HuH-7.5 (cell line): ENCODE measurements around the gene NRG3.
"Not testable (repeated sequence)": the region's sequence is repeated elsewhere in the genome, so short reads cannot be mapped to it uniquely, and the experiment has no call there.

Experiments used
- DNase-seq: peaks from one replicate; pipeline ENCODE4 v3.0.0; 2011; ENCODE audit warnings: low spot score

Gene NRG3

DNA sequence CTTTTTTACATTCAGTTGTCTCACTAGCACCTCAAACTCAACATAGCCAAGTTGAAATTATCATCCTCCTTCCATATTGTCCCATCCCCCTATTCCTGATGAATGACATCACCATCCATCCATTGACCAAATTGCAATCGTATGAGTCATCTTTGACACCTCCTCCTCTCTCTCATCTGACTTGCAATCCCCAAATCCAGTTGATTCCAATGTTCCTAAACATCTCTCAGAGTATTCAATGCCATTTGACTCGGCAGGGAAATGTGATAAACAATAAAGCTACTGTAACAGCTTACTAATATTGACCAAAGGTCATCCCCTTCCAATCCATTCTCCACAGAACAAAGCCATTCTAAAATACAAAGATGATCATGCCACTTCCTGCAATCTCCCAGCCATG lies 1047.8 kb downstream of the NRG3 start:
- no peak for DNase-seq

DNA sequence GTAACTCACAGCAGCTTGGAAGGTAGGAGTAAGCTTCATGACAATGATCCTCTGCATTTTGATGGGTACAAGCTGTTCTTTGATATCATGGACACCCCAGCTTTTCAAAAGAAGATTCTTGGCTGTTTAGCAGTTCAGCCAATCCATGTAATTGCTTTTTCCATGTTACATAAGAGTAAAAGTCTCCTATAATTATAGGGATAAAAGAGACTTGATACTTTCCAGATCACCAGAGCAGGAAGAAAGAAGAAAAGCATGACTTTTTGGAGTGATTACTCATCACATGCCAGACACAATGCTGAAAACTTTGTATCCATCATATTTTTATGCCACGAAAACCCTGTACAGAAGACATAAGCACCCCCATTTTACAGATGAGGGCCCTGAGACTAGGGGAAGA lies 1049.7 kb downstream of the NRG3 start:
- DNase-seq = no peak

DNA sequence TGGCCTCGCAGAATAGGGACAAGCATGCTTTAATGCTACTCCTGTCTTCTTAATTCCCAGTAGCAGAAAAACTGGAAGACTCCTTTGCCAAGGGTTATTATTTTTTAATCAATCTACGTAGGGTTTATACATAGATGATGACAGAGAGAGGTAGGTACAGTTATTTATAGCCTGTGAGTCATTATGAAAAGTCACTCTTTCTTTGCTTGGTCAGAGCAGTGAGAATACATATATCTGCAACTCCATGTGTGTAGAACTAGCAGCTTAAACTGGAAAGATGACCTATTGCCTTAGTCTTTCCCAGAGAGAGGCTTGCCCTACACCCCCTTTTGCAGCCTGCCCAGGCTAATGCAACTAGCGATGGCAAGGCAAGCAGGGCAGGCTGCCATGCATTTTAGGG lies 1050.6 kb downstream of the NRG3 start:
- DNase-seq = no peak

DNA sequence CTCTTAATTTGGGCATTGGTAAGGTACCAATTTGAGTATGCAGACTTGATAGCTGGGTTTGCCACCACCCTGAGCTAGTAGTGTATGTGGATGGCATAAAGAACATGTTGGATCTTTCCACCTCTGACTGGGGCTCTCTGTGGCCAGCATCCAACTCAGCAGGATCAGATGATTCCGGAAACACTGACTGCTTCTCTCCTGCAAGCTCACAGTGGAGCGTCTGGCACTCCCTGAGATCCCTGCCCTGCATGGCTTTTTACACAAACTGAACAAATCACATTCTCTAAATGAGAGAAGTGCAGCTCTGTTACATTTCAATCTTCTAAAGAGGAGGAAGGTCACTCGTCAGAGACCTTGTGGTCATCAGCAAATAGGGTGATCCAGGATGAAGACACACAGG lies 1057.5 kb downstream of the NRG3 start:
- DNase-seq = no peak

DNA sequence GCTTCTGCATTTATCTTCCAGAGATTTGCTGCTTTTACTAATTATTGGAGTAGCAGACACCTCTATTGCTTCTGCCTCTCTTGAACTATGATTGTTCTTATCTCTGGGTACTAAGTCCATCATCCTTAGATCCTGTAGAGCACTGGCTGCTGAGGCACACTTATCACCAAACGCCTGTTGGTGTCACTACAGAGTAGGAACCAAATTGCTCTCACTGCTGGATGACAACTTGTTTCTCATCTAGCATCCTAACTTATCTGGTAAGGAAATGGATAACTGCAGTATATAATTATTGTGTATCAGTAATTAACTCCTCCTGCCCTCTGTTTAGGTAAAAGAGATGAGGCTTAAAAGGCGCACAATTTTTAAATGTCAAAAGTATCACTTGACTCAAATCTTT lies 1059.4 kb downstream of the NRG3 start:
- DNase-seq = no peak

DNA sequence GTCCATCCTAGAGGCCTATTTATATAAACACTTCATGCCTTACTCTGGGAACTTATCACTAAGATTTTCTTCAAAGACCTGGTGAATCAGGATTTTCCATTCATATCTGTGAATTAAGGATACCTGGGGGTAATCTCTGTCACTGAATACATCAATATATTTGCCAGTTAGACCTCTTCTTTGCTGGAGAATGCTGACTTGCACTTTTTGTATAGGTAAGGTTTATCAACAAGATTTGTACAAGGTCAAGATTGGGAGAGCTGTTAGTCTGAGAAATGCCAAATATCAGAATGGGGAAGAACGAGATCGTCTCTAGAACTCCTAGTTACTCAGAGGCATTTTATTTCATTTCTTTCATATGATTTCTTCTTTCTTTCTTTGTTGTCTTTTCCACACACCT lies 1060.0 kb downstream of the NRG3 start:
- no peak for DNase-seq

DNA sequence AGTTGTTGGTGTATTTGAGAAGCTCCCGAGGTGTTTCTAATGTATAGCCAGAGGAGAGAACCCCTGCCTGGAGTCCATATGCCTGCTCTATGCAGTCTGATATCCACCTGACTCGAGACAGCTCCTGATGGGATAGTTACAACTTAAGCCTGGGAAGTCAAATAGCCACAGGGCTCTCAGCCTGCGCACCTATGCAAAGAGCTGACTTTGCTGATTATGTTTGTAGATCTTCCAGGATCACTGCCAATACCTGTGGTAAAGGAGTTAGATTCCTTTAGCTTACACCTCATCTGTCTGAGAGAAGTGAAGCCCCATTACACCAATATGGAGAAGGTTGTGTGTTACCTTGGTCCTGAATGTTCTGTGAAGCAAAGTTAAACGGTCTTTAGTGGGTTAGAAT lies 1063.3 kb downstream of the NRG3 start:
- DNase-seq = no peak

DNA sequence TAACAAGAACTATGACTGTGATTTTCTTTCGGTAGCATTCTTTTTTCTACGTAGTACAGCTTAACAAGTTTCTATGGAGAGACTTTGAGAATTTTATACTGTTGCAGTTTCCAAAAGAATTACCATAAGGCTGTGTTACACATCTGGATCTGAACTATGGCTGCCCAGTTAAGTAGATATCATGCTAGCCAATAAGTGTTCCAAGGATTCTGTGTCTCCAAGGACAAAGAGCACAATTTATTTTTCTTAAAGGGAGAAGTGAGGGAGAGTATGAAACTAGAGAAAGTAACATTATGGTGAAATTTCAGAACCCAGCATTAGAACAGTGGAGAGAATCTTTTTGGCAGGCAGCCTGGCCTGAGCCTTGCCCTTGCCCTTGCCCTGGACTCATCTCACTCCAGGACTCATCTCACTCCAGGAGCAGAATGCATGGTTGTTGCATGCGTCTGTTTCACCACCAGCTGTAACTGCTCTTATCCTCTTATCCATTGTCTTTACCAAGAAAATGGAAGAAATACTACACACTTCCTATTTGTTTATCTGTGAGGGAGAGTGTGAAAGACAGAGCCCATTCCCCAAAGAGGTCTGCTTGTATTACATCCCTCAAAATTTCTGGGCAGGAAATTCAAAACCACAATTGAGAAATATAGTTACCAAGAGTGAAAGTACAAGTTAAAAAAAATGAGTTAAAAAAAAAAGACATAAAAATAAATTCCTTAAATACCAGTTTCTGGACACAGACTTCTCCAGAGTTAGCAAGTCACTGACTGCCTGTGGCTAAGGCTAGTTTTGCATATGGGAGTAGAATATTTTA lies 1067.5 kb downstream of the NRG3 start:
- DNase-seq = no peak

DNA sequence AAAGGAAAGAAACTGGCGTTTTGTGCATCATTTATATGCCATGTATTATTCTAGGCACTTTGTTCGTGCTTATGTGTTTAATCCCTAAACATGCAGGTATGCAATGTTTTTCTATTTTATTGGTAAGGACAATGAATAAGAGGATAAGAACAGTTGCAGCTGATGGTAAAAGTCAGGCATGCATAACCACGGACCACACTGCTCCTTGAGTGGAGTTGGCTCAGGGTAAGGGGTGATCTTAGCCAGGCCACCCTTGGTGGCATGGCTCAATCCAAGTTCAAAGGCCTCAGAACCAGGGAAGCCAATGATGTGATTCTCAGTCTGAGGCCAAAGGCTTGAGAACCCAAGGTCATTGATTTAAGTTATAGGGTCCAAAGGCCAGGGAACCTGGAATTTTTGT lies 1068.1 kb downstream of the NRG3 start:
- no peak for DNase-seq

DNA sequence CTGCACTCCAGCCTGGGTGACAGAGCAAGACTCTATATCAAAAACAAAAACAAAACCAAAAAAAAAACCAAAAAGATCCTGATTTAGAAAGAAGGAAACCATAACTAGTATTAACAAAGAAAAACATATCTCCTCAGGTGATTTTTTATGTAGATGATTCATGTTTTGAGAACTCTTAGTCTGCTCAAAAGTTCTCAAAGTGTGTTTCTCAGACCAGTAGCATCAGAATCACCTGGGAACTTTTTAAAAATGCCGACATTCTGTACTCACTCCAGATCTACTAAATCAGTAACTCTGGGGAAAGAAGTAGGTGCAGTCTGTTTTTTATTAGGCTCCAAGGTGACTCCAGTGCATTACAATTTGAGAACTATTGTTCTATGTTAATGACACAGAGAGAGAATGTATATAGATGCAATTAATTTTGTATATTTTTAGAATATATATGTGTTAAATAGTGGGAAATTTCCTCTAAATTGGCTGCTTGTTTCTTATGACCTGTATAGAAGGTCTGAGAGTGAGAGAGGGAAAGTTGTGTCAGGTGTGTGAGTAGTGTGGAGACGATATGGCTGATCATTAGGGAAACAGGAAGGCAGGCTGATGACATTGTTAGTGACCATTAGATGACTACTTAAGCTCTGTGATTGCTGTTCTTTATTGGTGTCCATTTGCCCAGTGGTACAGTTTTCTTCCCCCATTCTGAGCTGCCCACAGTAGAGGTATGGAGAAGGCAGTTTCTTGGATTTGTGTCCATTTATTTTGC lies 1075.0 kb downstream of the NRG3 start:
- no peak for DNase-seq

DNA sequence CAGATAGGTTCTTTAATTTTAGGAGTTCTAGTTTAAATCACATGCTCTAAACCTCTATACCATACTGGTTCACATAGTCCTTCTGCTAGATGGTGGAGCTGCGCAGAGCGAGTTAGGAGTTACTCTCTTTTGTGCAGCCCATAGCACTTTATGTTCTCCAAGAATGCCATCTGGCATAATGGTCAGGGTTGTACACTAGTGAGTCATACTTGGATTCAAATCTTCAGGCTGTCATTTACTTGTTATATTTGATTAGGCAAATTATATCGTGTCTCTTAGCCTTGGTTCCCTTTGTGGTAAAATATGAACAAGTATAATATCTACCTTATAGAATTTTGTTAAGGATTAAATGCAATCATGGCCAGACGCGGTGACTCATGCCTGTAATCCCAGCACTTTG lies 1078.3 kb downstream of the NRG3 start:
- DNase-seq = no peak

DNA sequence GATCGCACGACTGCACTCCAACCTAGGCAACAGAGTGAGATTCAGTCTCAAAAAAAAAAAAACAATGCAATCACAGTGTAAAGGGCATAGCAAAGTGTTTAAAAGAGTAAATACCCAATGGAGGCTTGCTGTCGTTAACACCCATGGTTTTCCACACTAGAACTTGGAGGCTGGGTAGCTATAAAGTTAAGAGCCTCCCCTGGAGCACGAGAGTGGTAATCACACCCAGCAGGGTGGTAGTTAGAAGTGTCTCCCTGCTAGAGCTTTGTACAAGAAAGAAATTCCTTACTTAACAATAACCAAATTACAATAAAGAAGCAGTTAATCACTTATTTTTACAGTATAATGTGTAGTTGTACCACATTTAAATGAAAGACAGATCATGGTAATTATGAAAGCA lies 1078.9 kb downstream of the NRG3 start:
- no peak for DNase-seq

DNA sequence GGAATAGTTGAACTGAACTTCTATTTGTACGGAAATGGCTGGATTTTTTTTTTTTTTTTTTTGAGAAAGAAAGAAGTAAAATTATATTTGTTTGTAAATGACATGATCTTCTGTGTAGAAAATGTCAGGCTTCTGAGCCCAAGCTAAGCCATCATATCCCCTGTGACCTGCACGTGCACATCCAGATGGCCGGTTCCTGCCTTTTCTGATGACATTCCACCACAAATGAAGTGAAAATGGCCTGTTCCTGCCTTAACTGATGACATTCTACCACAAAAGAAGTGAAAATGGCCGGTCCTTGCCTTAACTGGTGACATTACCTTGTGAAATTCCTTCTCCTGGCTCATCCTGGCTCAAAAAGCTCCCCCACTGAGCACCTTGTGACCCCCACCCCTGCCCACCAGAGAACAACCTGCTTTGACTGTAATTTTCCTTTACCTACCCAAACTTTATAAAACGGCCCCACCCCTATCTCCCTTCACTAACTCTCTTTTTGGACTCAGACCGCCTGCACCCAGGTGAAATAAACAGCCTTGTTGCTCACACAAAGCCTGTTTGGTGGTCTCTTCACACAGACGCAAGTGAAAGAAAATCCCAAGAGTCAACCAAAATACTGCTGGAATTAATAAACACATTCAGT lies 1085.5 kb downstream of the NRG3 start:
- not testable (repeated sequence) for DNase-seq

DNA sequence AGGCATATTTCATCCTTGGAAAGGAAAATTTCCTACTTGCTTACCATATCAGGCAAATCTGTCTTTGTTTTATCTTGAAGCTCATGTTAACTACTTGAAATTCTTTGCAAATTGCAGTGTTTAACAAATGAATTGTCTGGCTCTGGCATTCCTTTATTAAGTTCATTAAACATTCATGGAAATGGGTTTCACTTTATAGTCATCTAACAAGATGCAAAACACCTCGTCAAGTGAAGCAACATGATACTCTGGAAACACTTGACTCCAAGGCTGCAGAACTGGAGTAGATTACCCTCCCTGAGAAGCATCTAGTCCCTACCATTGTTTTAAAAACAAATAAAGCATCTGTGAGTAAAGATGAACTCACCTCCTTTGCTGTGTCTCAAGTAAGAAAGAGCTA lies 1086.9 kb downstream of the NRG3 start:
- DNase-seq = no peak

DNA sequence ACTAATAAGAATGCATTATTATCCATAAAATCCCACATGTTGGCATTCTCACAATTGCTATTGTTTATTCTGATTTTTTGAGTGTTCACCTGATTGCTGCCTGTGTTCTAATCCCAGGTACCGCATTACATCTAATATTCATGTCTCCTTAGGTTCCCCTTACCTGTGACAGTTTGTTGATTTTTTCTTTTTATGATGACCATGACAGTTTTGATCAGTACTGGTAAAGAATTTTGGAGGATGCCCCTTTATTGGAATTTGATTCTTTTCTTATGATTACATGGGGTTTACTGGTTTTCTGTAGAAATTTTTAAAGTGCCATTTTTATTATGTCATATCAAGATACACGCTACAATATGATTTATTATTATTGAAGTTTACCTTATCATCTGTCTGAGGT lies 1091.1 kb downstream of the NRG3 start:
- no peak for DNase-seq

DNA sequence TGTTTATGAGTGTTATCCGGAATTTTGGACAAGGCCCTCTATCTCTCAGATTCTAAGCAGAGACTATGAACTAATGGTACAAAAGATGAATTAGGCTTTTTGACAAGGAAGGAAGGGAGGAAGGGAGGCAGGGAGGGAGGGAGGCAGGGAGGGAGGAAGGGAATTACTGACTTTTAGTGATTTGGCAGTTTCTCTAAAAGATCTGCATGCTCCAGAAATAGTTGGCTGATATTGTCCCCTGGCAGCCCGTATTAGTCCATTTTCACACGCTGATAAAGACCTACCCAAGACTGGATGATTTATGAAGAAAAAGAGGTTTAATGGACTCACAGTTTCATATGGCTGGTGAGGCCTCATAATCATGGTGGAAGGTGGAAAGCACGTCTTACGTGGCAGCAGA lies 1093.5 kb downstream of the NRG3 start:
- no peak for DNase-seq

DNA sequence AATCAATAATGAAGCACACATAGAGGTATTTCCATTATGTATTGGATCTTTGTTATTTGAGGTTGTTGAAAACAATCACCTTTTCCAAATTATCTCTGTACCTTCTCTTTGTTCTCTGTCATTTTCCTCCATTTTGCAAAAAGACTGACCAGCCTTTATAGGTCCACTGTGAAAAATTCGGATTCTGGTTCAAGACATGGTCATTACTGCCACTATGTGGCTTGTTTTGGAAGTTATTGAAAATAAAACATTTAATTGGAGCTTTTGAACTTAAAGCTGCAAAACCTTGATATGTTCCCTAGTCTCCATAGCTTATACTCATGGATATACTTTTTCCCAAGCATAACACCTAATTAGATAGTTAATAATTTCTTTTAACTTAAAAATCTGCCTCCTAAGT lies 1094.4 kb downstream of the NRG3 start:
- DNase-seq = no peak

DNA sequence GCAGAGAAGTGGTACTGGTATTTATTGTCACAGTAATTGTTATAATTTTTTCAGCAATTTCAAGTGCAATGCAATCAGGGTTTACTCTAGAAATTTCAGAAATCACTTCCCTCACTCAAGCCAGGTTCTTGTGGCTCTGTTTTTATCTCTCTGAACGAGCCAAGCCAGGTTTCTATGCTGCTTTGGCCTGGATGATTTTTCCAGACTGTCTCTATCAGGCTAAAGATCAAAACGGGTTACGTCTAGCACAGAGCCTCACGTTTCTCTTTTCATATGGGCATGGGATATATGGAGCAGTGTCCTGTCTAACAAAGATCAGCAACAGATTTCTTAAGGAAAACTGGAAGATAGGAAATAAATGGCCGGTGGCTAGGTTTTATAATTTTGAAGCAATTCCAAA lies 1105.3 kb downstream of the NRG3 start:
- no peak for DNase-seq

DNA sequence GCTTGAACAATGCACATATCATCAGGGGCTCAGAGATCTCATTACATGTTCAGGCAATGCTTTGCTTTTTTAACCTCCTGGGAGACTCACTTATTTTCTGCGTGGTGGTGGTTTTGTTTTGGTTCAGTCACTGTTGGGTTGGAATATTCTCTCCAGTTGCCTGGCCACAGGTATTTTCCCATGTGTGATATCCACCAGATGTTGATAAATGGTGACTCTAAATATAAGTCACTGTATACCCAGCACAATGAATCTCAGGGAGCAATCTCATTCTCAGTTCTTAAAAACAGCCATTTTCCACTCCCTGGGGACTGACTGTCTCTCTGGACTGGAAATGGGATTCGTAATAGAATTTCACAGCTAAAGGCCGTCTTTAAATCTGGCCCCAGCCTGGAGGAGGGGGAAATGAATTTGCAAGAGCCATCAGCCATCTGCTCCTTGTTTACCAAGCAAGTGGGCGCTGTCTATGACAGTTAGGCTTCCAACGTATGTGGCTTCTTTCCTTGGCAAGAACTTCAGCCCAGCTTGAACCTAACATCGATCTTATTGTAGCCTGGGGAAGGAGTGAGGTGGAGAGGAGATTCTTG lies 1106.2 kb downstream of the NRG3 start:
- no peak for DNase-seq

DNA sequence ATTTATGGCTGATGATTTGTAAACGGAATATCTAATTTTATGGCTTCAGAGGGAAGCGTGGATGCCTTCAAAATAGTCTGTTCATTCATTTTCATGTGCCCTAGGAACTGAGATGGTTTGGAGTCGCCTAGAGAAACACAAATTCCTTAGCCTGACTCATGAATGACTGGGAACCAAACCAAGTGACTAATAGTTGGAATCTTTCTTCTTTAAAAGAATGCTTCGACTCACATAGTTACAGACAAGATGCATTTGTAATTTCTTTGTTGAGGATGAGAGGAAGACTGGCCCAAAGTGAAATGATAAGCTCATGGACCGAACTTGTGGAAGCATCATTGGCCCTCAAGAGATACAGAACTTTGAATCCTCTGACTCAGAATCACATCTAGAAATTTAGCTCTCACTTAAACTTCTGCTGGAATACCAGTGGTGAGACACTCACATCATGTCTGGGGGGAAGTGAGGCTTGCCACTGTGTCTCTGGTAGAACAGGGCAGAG lies 1107.2 kb downstream of the NRG3 start:
- DNase-seq = no peak

DNA sequence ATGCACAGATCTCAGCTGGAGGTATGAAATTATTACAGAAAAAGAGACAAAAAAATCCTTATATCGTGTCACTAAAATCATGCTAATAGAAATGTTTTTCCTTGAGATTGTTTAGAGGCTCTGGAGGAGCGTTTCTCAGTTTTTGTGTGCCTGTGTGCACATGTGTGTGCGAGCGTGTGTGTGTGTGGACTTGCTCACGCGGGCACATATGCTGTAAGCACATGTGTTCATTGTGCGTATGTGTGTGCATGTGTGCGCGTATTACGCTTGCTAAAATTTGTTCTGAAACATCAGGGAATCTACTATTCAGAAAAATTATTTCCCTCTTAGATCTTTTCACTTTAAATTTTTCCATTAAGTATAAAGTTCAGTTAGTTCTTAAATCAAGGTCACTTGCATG lies 1111.2 kb downstream of the NRG3 start:
- no peak for DNase-seq

DNA sequence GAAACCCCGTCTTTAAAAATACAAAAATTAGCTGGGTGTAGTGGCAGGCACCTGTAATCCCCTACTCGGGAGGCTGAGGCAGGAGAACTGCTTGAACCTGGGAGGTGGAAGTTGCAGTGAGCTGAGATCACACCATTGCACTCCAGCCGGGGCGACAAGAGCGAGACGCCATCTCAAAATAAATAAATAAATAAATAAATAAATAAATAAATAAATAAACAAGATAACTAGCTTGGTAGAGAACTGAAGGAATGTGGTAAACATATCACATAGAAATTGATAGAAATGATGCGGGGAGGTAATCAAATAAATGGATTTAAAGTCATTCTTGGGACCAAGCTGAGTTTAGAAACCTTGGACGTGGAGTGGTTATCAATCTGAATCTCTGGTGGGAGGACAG lies 1131.5 kb downstream of the NRG3 start:
- not testable (repeated sequence) for DNase-seq

DNA sequence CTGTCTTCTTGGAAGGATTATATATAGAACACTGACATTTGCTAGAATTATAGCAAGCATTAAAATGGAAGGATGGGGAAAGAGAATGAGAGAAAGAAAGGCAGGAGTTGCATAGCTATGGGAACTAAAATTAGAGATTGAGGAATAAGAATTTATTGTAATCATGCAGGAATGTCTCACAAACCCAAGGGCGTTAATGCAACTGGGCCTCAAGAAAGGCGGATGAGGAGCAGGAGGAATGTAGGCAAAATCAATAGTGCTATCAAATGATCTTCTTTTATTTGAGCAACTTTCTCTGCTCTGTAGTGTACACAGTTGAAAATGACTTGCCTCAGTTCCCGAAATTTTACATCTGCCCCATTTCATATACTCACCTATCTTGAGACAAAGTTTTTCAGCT lies 1132.5 kb downstream of the NRG3 start:
- DNase-seq = no peak
